Omental fat pad (tissue), 4 donors: Measurements from ENCODE around the gene CADPS2. TPM values are rescaled to one million over a fixed set of nuclear protein-coding genes. Genes with fewer than 3 reads are reported as not detected.

ENCODE experiments used
- ATAC-seq: fragments of 150-250 bp; one replicate; pipeline ENCODE4 v1.9.1; 2016; ENCODE audit warnings: mild to moderate bottlenecking, moderate library complexity; ENCODE audit not compliant: low FRiP score
- DNase-seq: peaks from one replicate; pipeline ENCODE4 v3.0.0-alpha.2; 2019; ENCODE audit warnings: low spot score
- total RNA-seq, 4 donors: library from RNA; depleted of rRNA; stranded (reverse); fragments of >200 nt; gene quantifications; one replicate each; pipeline ENCODE4 v1.1.0, GENCODE V29; 2016
- TF ChIP-seq, protein P1 (sequence below), 3 donors: fragments of 450-650 bp; IDR thresholded peaks; one replicate each; pipeline ENCODE4 v1.5.1; 2016 to 2017; ENCODE audit warnings: antibody characterized with exemption in 3 of 3, mild to moderate bottlenecking in 3 of 3, moderate library complexity in 2 of 3

The CADPS2 gene
- total RNA-seq, 4 donors from 2014 or later = 15.3 to 41.9 (median 24.4) TPM

DNA sequence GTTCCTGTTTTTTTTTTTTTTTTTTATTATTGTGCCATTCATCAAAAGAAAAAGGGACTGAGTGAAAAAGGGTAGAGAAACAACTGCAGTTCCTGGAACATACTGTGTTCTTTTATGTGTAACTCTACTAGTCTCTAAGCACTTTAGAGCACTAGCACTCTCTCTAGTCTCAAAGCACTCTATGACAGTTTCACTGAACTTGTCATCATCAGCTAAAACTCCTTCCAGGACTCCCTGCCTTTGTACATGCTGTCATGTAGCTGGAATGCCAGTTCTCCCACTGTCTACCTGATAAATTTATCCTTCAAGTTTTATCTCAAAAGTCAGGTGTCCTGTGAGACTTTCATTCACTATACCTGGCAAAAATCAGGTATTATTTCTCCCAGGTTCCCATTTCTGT lies 333.5 kb downstream of the CADPS2 start:
- TF ChIP-seq, protein P1, sequence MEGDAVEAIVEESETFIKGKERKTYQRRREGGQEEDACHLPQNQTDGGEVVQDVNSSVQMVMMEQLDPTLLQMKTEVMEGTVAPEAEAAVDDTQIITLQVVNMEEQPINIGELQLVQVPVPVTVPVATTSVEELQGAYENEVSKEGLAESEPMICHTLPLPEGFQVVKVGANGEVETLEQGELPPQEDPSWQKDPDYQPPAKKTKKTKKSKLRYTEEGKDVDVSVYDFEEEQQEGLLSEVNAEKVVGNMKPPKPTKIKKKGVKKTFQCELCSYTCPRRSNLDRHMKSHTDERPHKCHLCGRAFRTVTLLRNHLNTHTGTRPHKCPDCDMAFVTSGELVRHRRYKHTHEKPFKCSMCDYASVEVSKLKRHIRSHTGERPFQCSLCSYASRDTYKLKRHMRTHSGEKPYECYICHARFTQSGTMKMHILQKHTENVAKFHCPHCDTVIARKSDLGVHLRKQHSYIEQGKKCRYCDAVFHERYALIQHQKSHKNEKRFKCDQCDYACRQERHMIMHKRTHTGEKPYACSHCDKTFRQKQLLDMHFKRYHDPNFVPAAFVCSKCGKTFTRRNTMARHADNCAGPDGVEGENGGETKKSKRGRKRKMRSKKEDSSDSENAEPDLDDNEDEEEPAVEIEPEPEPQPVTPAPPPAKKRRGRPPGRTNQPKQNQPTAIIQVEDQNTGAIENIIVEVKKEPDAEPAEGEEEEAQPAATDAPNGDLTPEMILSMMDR (IDR thresholded peaks at IDR 0.05) = no peak
- ATAC-seq = no peak
- no peak for DNase-seq

DNA sequence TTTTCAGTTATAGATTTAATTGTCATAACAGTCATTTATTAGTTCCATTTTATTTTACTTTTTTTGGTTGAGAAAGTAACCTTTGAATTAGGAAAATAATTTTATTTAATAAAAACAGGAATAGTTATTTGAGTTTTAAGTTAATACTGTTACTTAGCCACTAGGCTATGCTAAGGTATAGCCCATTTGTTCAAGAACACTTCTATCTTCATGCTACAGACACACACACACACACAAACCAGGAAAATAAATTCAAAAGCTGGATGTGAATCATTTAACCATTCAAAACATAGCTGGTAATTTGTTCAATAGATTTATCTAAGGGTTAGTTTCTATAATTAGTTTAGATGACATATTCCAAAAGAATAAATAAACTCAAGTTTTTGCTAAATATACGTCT lies 335.7 kb downstream of the CADPS2 start:
- TF ChIP-seq, protein P1 (IDR thresholded peaks at IDR 0.05) = no peak
- ATAC-seq (no peak), DNase-seq (no peak)

DNA sequence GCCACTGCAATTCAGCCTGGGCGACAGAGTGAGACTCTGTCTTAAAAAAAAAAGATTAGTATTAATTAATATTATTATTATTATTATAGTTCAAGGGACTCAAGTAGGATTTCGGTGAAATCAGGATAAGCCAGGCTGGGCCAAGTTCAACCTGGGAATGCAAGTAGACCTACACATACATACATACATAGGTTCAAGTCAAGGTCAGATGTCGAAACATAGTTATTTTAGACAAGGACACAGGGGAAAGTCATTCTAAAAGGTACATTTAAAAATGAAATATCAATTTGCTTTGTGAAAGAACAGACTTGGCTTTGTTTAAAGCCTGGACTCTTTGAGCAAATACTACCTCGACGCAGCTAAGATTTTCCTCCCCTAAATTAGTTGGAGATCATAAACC lies 336.7 kb downstream of the CADPS2 start:
- ATAC-seq (no peak), DNase-seq (no peak)
- TF ChIP-seq, protein P1 (IDR thresholded peaks at IDR 0.05) = no peak

DNA sequence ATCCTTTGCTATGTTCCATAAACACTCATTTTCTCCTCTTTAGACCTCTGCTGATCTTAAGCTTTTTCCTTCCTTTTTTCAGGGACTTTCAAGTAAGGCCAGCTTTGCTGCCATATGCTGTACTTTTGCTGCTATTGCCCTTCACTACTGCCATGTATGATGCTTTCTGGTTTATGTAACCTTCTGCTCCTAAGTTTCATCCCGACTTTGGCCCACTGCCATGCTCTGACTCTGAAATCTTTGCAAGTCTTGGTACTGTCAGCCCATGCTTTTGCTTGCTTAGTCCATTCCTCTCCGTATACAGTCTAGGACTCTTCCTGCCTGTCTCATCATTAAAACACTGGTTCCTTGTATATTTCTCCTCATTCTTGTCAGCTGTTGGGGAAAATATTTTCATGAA lies 339.8 kb downstream of the CADPS2 start:
- DNase-seq = no peak
- TF ChIP-seq, protein P1 (IDR thresholded peaks at IDR 0.05) = no peak

DNA sequence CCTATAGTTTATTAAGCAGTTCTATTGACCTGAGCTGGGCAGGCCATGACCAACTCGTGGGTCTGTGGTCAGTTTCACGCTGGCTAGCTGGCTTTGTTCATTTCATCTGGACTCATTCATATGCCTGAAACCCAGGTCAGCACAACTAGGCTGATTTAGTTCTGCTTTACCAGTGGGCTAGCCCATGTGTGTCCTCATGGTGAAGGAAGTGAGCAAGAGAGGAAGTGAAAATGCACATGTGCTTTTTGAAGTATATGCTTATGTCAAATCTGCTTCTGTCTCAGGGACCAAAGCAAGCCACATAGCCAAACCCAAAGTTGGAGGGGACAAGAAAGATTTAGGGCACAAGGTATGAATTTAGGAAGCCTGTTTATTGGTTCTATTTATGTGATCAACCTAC lies 341.8 kb downstream of the CADPS2 start:
- ATAC-seq = no peak

More for the DNA sequence above, 339.8 kb downstream of the CADPS2 start:
- ATAC-seq = no peak

DNA sequence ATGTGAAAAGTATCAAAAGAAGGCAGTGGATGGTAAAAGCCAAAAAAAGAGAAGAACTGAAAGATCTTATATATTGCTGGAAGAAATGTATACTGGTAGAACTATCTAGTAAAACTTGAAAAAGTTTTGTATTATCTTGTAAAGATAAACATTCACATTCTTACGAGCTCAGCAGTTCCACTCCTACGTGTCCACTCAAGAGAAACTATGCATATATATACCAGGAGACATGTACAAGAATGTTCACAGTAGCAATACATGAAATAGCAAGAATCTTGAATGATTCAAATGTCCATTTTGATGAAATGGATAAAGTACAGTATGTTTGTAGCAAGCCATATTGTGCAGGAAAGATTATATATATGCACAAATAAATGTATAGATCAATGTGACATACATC lies 342.4 kb downstream of the CADPS2 start:
- no peak for ATAC-seq
- TF ChIP-seq, protein P1 (IDR thresholded peaks at IDR 0.05) = no peak
- DNase-seq = no peak

More for the DNA sequence above, 341.8 kb downstream of the CADPS2 start:
- TF ChIP-seq, protein P1 (IDR thresholded peaks at IDR 0.05) = no peak
- DNase-seq = no peak

DNA sequence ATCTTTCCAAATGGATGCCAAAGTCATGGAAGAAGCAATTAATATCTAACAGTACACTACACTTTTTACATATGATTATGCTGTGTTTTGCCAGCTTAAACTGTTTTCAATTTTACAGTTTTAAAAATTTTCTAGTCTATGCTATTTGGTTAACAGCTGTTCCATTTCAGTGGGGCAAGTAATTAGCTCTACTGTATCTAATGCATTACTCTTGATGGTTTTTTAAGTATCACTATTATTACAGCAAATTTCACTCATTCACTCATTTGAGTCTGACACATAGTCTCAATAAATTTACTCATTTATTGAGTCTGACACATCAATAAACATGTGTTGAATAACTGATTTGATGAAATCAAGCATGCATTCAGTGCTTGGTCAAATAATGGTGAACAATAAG lies 343.1 kb downstream of the CADPS2 start:
- TF ChIP-seq, protein P1 (IDR thresholded peaks at IDR 0.05) = no peak
- DNase-seq (no peak), ATAC-seq (no peak)
